Keratinocyte (primary cell): ENCODE data around the gene JAKMIP1. TPM values are rescaled to one million over a fixed set of nuclear protein-coding genes. Genes with fewer than 3 reads are reported as not detected.

Source experiments
- DNase-seq: peaks from one replicate; pipeline ENCODE4 v3.0.0-alpha.2; 2011; ENCODE audit warnings: low read depth, missing footprints, low spot score
- FAIRE-seq: peaks from 2 replicates; lab custom pipeline; 2011; peaks lifted over from hg19 to GRCh38; lab: Jason Lieb, UNC
- H2AFZ ChIP-seq: 2 replicates; pipeline ENCODE4 v1.6.0; 2012; ENCODE audit warnings: low read length, control low read depth, inconsistent platforms; ENCODE audit not compliant: control insufficient read depth
- H3K27ac ChIP-seq: 2 replicates; pipeline ENCODE4 v1.5.1; 2011; ENCODE audit warnings: low read length; ENCODE audit not compliant: control insufficient read depth, insufficient read depth
- H3K27me3 ChIP-seq: 3 replicates; pipeline ENCODE4 v1.6.0; 2011; ENCODE audit warnings: low read length; ENCODE audit not compliant: control insufficient read depth, insufficient read depth; ENCODE audit errors: extremely low read depth
- H3K36me3 ChIP-seq, 2 experiments: 2 replicates in 1 of 2; 3 replicates in 1 of 2; pipeline ENCODE4 v1.5.1; 2011; ENCODE audit warnings: low read length in 2 of 2, mild to moderate bottlenecking in 1 of 2; ENCODE audit not compliant: control insufficient read depth in 2 of 2, insufficient read depth in 2 of 2; ENCODE audit errors: extremely low read depth in 1 of 2
- H3K4me1 ChIP-seq: 3 replicates; pipeline ENCODE4 v1.5.1; 2011; ENCODE audit warnings: low read length; ENCODE audit not compliant: control insufficient read depth, insufficient read depth; ENCODE audit errors: extremely low read depth
- H3K4me2 ChIP-seq: 3 replicates; pipeline ENCODE4 v1.6.0; 2011; ENCODE audit warnings: low read depth, low read length; ENCODE audit not compliant: control insufficient read depth, insufficient read depth; ENCODE audit errors: extremely low read depth
- H3K4me3 ChIP-seq, 3 experiments: fragments of 200-600 bp in 1 of 3; sonication (generic) in 1 of 3; 2 replicates in 2 of 3; 3 replicates in 1 of 3; pipeline ENCODE4 v1.5.1; 2011 to 2016; ENCODE audit warnings: low read length in 3 of 3, mild to moderate bottlenecking in 3 of 3, control low read depth in 2 of 3, inconsistent platforms in 1 of 3, low read depth in 1 of 3, mixed read lengths in 1 of 3, mixed run types in 1 of 3, moderate library complexity in 1 of 3; ENCODE audit not compliant: control insufficient read depth in 2 of 3, insufficient read depth in 2 of 3; ENCODE audit errors: extremely low read depth in 1 of 3
- H3K79me2 ChIP-seq: 2 replicates; pipeline ENCODE4 v1.6.0; 2012; ENCODE audit warnings: low read length; ENCODE audit not compliant: control insufficient read depth, insufficient read depth
- H3K9ac ChIP-seq: 3 replicates; pipeline ENCODE4 v1.6.0; 2011; ENCODE audit warnings: low read length; ENCODE audit not compliant: control insufficient read depth, insufficient read depth; ENCODE audit errors: extremely low read depth
- H3K9me1 ChIP-seq: 3 replicates; pipeline ENCODE4 v1.6.0; 2011; ENCODE audit warnings: low read length; ENCODE audit not compliant: control insufficient read depth, insufficient read depth; ENCODE audit errors: extremely low read depth
- H3K9me3 ChIP-seq: 2 replicates; pipeline ENCODE4 v1.5.1; 2012; ENCODE audit warnings: low read depth, low read length; ENCODE audit not compliant: control insufficient read depth
- H4K20me1 ChIP-seq: 3 replicates; pipeline ENCODE4 v1.6.0; 2011; ENCODE audit warnings: low read length; ENCODE audit not compliant: control insufficient read depth, insufficient read depth; ENCODE audit errors: extremely low read depth
- CTCF ChIP-seq, 3 experiments: IDR thresholded peaks in 1 of 3; conservative IDR thresholded peaks in 1 of 3; optimal IDR thresholded peaks in 1 of 3; 2 replicates in 2 of 3; 3 replicates in 1 of 3; pipeline versions ENCODE3 to v1.5.1; 2011; ENCODE audit warnings: low read length in 3 of 3, mild to moderate bottlenecking in 3 of 3, moderate library complexity in 2 of 3, control low read depth in 1 of 3, inconsistent platforms in 1 of 3; ENCODE audit not compliant: insufficient read depth in 2 of 3; ENCODE audit errors: extremely low read depth in 1 of 3
- EZH2 ChIP-seq: IDR thresholded peaks from one replicate; pipeline ENCODE4 v1.6.1; 2012; ENCODE audit warnings: inconsistent platforms, mild to moderate bottlenecking, low read length, moderate library complexity
- dilution Hi-C: fragments of 300-500 bp; cut with MboI; formaldehyde crosslinking; loops from one replicate; pipeline ENCODE4 v1.7.0; 2020; ENCODE audit warnings: low sequenced_read_pairs; ENCODE audit not compliant: extremely low pct_ligation_motif_present
- polyA plus RNA-seq, 5 experiments: library from polyadenylated mRNA; depleted of rRNA in 3 of 5; stranded (reverse) in 3 of 5; stranded (forward) in 1 of 5; unstranded in 1 of 5; fragments of >200 nt; gene quantifications; 1 replicate in 1 of 5; 2 replicates in 3 of 5; 3 replicates in 1 of 5; pipeline versions ENCODE4 v1.2.1 to v1.2.3, GENCODE V29; 2011 to 2012; ENCODE audit warnings: missing spikeins in 2 of 5, low read depth in 1 of 5, low replicate concordance in 1 of 5

JAKMIP1 gene
- polyA plus RNA-seq, 1 donor (not counting 4 experiments of a cell fraction or from before 2014, with no cell fraction given) = not detected

- Histone ChIP-seq H3K4me1 (no peaks in the 10 kb centered on the region), H2AFZ (no peak overlapping the region), H4K20me1 (no peaks in the 10 kb centered on the region), H3K36me3 (no peaks in the 10 kb centered on the region), H3K4me2 (no peak overlapping the region), H3K79me2 (no peaks in the 10 kb centered on the region), H3K27me3 (peaks cover 43% of the 10 kb centered on the region), H3K9me3 (no peaks in the 10 kb centered on the region), H3K27ac (no peak overlapping the region), H3K9ac (no peak overlapping the region), H3K4me3 (no peak overlapping the region), H3K9me1 (no peaks in the 10 kb centered on the region)
- TF ChIP-seq CTCF (optimal IDR thresholded peaks at IDR 0.05 in 1 of 3, IDR thresholded peaks at IDR 0.05 in 1 of 3, conservative IDR thresholded peaks at IDR 0.05 in 1 of 3; ENCODE audit: extremely low read depth in 1 of 3, insufficient read depth in 2 of 3, low read length in 3 of 3) (no peak), EZH2 (no peak)
- FAIRE-seq = no peak
- dilution Hi-C loops = no loop called here
- no peak for DNase-seq
These were observed 877 bp downstream of the JAKMIP1 start for GRCh38 chr4:6199422-6199921.

- Histone ChIP-seq H3K4me3 (no peak overlapping the region), H3K9ac (no peak overlapping the region), H3K9me1 (no peaks in the 10 kb centered on the region), H3K4me2 (no peak overlapping the region), H2AFZ (no peak overlapping the region), H3K4me1 (no peaks in the 10 kb centered on the region), H3K79me2 (no peaks in the 10 kb centered on the region), H3K36me3 (no peaks in the 10 kb centered on the region), H3K27me3 (peaks cover 43% of the 10 kb centered on the region), H4K20me1 (no peaks in the 10 kb centered on the region), H3K27ac (no peak overlapping the region), H3K9me3 (no peaks in the 10 kb centered on the region)
- FAIRE-seq (no peak), DNase-seq (no peak)
- dilution Hi-C loops = no loop called here
- TF ChIP-seq EZH2 = peak; percentile 37
- TF ChIP-seq CTCF (optimal IDR thresholded peaks at IDR 0.05 in 1 of 3, IDR thresholded peaks at IDR 0.05 in 1 of 3, conservative IDR thresholded peaks at IDR 0.05 in 1 of 3; ENCODE audit: extremely low read depth in 1 of 3, insufficient read depth in 2 of 3, low read length in 3 of 3) = no peak
These were observed 1.5 kb downstream of the JAKMIP1 start for GRCh38 chr4:6198768-6199421.
